Activated naive CD8-positive, alpha-beta T cell treated with anti-CD3 and anti-CD28 coated beads for 36 hours (primary cell): Measurements from ENCODE around the gene EEFSEC. TPM values are rescaled to one million over a fixed set of nuclear protein-coding genes. Genes with fewer than 3 reads are reported as not detected.

Experiments used
- DNase-seq: peaks from one replicate; pipeline ENCODE4 v3.0.0; 2021
- H3K27ac Mint-ChIP-seq: one replicate; pipeline ENCODE4 v1.8.0; 2022; ENCODE audit warnings: mild to moderate bottlenecking, moderate library complexity, mixed read lengths
- H3K27me3 Mint-ChIP-seq: one replicate; pipeline ENCODE4 v1.8.0; 2022; ENCODE audit warnings: mild to moderate bottlenecking, mixed read lengths
- H3K36me3 Mint-ChIP-seq: one replicate; pipeline ENCODE4 v1.8.0; 2021; ENCODE audit warnings: mild to moderate bottlenecking, mixed read lengths
- H3K4me1 Mint-ChIP-seq: one replicate; pipeline ENCODE4 v1.8.0; 2021; ENCODE audit warnings: mixed read lengths
- H3K4me3 Mint-ChIP-seq: one replicate; pipeline ENCODE4 v1.8.0; 2022; ENCODE audit warnings: mild to moderate bottlenecking, moderate library complexity, mixed read lengths
- H3K9me3 Mint-ChIP-seq: one replicate; pipeline ENCODE4 v1.8.0; 2022; ENCODE audit warnings: mixed read lengths
- total RNA-seq, 2 experiments: library from RNA; stranded (reverse); gene quantifications; one replicate each; pipeline ENCODE4 v1.2.3, GENCODE V29; 2021

The EEFSEC gene
- total RNA-seq, 2 experiments from 2014 or later, result 22.4 to 23.9 TPM

GRCh38 chr3:128368626-128369025, 215.3 kb downstream of the EEFSEC start:
- Mint-ChIP-seq H3K9me3 (no peaks in the 10 kb centered on the region), H3K27ac (no peak overlapping the region), H3K36me3 (no peaks in the 10 kb centered on the region), H3K4me3 (no peak overlapping the region), H3K27me3 (no peaks in the 10 kb centered on the region), H3K4me1 (peaks cover 4% of the 10 kb centered on the region)
- no peak for DNase-seq

DNA sequence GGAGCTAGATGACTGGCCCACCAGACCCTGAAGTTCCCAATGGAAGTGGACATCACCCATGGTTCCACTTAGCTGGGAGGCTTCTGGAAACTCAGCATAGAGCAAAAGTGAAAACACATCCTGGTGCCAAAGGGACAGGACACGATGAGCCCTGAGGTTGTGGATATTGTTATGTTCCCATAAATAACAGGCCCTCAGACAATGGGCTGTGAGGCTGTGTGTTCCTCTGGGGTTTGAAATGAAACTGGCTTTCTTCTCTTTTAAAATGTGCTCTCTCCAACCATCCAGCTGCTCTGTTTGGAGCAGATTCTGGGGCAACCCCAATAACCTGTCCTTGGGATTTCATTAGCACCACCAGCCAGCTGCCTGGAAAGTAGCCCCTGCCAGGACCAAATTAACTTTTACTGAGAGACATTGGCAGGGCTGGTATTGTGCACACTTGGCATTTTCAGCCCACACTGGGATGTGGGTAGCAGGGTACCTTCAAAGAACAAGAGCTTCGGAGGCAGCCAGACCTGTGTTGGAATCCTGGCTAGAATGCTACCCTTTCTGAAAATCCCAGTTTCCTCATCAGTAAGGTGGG, 215.9 kb downstream of the EEFSEC start:
- H3K4me1 Mint-ChIP-seq, result peaks cover 4% of the 10 kb centered on the region

GRCh38 chr3:128369881-128370642, 216.8 kb downstream of the EEFSEC start:
- no peak for DNase-seq
- Mint-ChIP-seq H3K4me3 (no peak overlapping the region), H3K4me1 (peaks cover 4% of the 10 kb centered on the region), H3K36me3 (no peaks in the 10 kb centered on the region), H3K9me3 (no peaks in the 10 kb centered on the region), H3K27ac (no peak overlapping the region), H3K27me3 (no peaks in the 10 kb centered on the region)

More for the DNA sequence above, 215.9 kb downstream of the EEFSEC start:
- DNase-seq, result no peak
- no peak overlapping the region for H3K27ac Mint-ChIP-seq
- no peak overlapping the region for H3K4me3 Mint-ChIP-seq
- no peaks in the 10 kb centered on the region for H3K9me3 Mint-ChIP-seq
- no peaks in the 10 kb centered on the region for H3K36me3 Mint-ChIP-seq
- no peaks in the 10 kb centered on the region for H3K27me3 Mint-ChIP-seq

GRCh38 chr3:128372281-128372680, 219.0 kb downstream of the EEFSEC start:
- no peak overlapping the region for H3K27ac Mint-ChIP-seq

DNA sequence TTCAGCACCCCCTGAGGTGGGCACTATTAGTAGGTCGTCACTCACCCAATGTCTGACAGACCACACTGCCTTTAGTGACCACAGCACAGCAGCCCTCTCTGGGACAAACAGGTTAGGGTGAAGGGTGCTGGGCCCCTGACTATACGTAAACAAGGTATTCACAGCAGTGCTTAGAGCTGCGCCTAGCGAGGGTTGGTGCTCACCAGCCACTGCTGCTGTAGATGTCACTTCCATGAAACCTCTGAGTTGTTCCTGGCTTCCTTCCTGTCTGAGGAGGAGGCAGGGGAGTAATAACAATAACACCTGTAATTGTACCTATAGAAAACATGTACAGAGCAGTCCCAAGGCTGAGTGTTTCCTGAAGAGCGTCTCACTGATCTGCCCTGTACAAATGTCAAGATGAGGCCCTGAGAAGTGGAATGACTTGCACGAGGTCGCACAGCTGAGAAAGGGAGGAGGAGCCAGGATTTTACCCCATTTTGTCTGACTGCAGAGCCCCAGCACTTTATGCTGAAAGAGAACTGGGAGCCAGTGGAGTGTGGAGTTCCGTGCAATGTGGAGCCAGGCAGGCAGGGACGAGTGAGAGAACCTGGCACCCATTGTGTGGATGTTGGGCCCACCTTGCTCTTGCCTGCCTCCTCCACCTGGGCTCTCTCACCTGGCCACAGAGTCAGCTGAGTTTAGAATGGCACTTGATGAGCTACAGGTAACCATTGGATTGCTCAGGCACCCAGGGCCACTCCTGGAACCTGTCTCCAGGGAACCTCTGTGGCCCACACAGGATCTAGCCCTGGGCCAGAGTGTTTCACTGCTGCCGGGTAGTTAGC, 219.6 kb downstream of the EEFSEC start:
- no peaks in the 10 kb centered on the region for H3K27me3 Mint-ChIP-seq
- H3K27ac Mint-ChIP-seq, result no peak overlapping the region
- no peaks in the 10 kb centered on the region for H3K9me3 Mint-ChIP-seq
- DNase-seq, result no peak
- H3K36me3 Mint-ChIP-seq, result no peaks in the 10 kb centered on the region
- H3K4me1 Mint-ChIP-seq, result peaks cover 4% of the 10 kb centered on the region
- H3K4me3 Mint-ChIP-seq, result no peak overlapping the region

More at GRCh38 chr3:128372281-128372680, 219.0 kb downstream of the EEFSEC start:
- no peaks in the 10 kb centered on the region for H3K27me3 Mint-ChIP-seq
- peaks cover 4% of the 10 kb centered on the region for H3K4me1 Mint-ChIP-seq
- H3K4me3 Mint-ChIP-seq, result no peak overlapping the region
- H3K36me3 Mint-ChIP-seq, result no peaks in the 10 kb centered on the region
- DNase-seq, result no peak
- H3K9me3 Mint-ChIP-seq, result no peaks in the 10 kb centered on the region

GRCh38 chr3:128374746-128375445, 221.6 kb downstream of the EEFSEC start:
- no peaks in the 10 kb centered on the region for H3K36me3 Mint-ChIP-seq
- no peaks in the 10 kb centered on the region for H3K27me3 Mint-ChIP-seq
- H3K4me3 Mint-ChIP-seq, result no peak overlapping the region
- H3K27ac Mint-ChIP-seq, result no peak overlapping the region
- peaks cover 4% of the 10 kb centered on the region for H3K4me1 Mint-ChIP-seq
- no peak for DNase-seq
- no peaks in the 10 kb centered on the region for H3K9me3 Mint-ChIP-seq

- H3K4me3 Mint-ChIP-seq, result no peak overlapping the region
These were observed 223.2 kb downstream of the EEFSEC start for GRCh38 chr3:128376516-128376915.

GRCh38 chr3:128378631-128379347, 225.5 kb downstream of the EEFSEC start:
- Mint-ChIP-seq H3K9me3 (no peaks in the 10 kb centered on the region), H3K27ac (no peak overlapping the region), H3K4me3 (no peak overlapping the region), H3K27me3 (no peaks in the 10 kb centered on the region), H3K36me3 (no peaks in the 10 kb centered on the region), H3K4me1 (peaks cover 10% of the 10 kb centered on the region)
- no peak for DNase-seq

More at GRCh38 chr3:128376516-128376915, 223.2 kb downstream of the EEFSEC start:
- H3K27me3 Mint-ChIP-seq, result no peaks in the 10 kb centered on the region
- H3K4me1 Mint-ChIP-seq, result peaks cover 5% of the 10 kb centered on the region
- DNase-seq, result no peak
- no peaks in the 10 kb centered on the region for H3K36me3 Mint-ChIP-seq
- H3K27ac Mint-ChIP-seq, result no peak overlapping the region
- H3K9me3 Mint-ChIP-seq, result no peaks in the 10 kb centered on the region

GRCh38 chr3:128379367-128380160, 226.3 kb downstream of the EEFSEC start:
- peaks cover 10% of the 10 kb centered on the region for H3K4me1 Mint-ChIP-seq
- H3K4me3 Mint-ChIP-seq, result no peak overlapping the region
- no peaks in the 10 kb centered on the region for H3K36me3 Mint-ChIP-seq
- H3K27me3 Mint-ChIP-seq, result no peaks in the 10 kb centered on the region
- H3K27ac Mint-ChIP-seq, result no peak overlapping the region
- no peaks in the 10 kb centered on the region for H3K9me3 Mint-ChIP-seq
- no peak for DNase-seq

- DNase-seq, result no peak
- Mint-ChIP-seq H3K4me3 (no peak overlapping the region), H3K36me3 (no peaks in the 10 kb centered on the region), H3K27me3 (no peaks in the 10 kb centered on the region), H3K9me3 (no peaks in the 10 kb centered on the region), H3K27ac (no peak overlapping the region), H3K4me1 (peaks cover 10% of the 10 kb centered on the region)
These were observed 227.0 kb downstream of the EEFSEC start for GRCh38 chr3:128380295-128380694.

DNA sequence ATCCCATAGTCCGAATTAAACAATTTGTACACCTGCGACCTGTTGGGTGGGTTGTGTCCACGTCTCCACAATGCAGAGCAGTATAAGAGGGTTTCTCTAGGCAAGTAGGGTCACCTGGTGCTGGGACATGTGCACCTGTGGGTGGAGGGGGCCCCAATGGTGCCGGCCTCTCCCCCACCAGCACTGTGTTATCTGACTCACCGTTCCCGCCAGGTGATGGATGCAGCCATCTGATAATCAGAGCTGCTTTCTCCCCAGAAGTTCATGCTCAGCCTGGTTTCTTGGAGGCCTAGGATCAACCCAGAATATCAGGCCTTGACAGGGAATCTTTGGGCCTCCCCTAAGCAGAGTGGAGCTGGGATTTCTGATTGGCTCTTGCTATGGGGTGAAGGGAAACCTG, 227.4 kb downstream of the EEFSEC start:
- Mint-ChIP-seq H3K4me3 (no peak overlapping the region), H3K9me3 (no peaks in the 10 kb centered on the region), H3K27ac (no peak overlapping the region), H3K36me3 (no peaks in the 10 kb centered on the region), H3K27me3 (no peaks in the 10 kb centered on the region), H3K4me1 (peaks cover 10% of the 10 kb centered on the region)
- no peak for DNase-seq

- Mint-ChIP-seq H3K36me3 (no peaks in the 10 kb centered on the region), H3K4me1 (peaks cover 10% of the 10 kb centered on the region), H3K27me3 (no peaks in the 10 kb centered on the region), H3K27ac (no peak overlapping the region), H3K4me3 (no peak overlapping the region), H3K9me3 (no peaks in the 10 kb centered on the region)
- no peak for DNase-seq
These were observed 228.3 kb downstream of the EEFSEC start for GRCh38 chr3:128381609-128382008.

- Mint-ChIP-seq H3K9me3 (no peaks in the 10 kb centered on the region), H3K27ac (no peak overlapping the region)
These were observed 229.0 kb downstream of the EEFSEC start for GRCh38 chr3:128382221-128382807.

More at GRCh38 chr3:128382221-128382807, 229.0 kb downstream of the EEFSEC start:
- Mint-ChIP-seq H3K27me3 (no peaks in the 10 kb centered on the region), H3K36me3 (no peaks in the 10 kb centered on the region), H3K4me1 (peaks cover 10% of the 10 kb centered on the region), H3K4me3 (no peak overlapping the region)
- DNase-seq, result no peak
